Upper lobe of left lung (tissue), 6 donors: Measurements from ENCODE around the gene RPS2. TPM values are rescaled to one million over a fixed set of nuclear protein-coding genes. Genes with fewer than 3 reads are reported as not detected.
A peak's percentile ranks its signal among the peaks of the same experiment; 100 is the strongest.

ENCODE experiments used
- ATAC-seq, 2 donors: fragments of 200-7000 bp; cut with Tn5 transposase; one replicate each; pipeline ENCODE4 v1.9.1; 2022; ENCODE audit warnings: mild to moderate bottlenecking in 2 of 2, moderate library complexity in 2 of 2; ENCODE audit not compliant: low FRiP score in 2 of 2
- DNase-seq, 2 donors: peaks; one replicate each; pipeline ENCODE4 v3.0.0-alpha.2; 2019 to 2020
- H3K27ac ChIP-seq, 4 donors: fragments of 200-600 bp; sonication (generic); one replicate each; pipeline ENCODE4 v1.5.1; 2016 to 2019
- H3K27me3 ChIP-seq, 4 donors: fragments of 200-600 bp; sonication (generic); one replicate each; pipeline ENCODE4 v1.5.1; 2017 to 2019
- H3K36me3 ChIP-seq, 4 donors: fragments of 200-600 bp; sonication (generic); one replicate each; pipeline ENCODE4 v1.5.1; 2016 to 2019
- H3K4me1 ChIP-seq, 4 donors: fragments of 200-600 bp; sonication (generic); one replicate each; pipeline ENCODE4 v1.5.1; 2018 to 2019
- H3K4me3 ChIP-seq, 4 donors: fragments of 200-600 bp; sonication (generic); one replicate each; pipeline ENCODE4 v1.5.1; 2017 to 2019; ENCODE audit warnings: mild to moderate bottlenecking in 2 of 4, moderate library complexity in 1 of 4
- H3K9me3 ChIP-seq, 4 donors: fragments of 200-600 bp; sonication (generic); one replicate each; pipeline ENCODE4 v1.5.1; 2018 to 2019
- CTCF ChIP-seq, 6 experiments: fragments of 450-650 bp in 4 of 6; fragments of 200-600 bp in 2 of 6; sonication (generic) in 2 of 6; IDR thresholded peaks; one replicate each; pipeline ENCODE4 v1.5.1; 2016 to 2019; ENCODE audit warnings: antibody characterized with exemption in 6 of 6
- EP300 ChIP-seq, 4 donors: sonication (generic); formaldehyde crosslinking; IDR thresholded peaks; one replicate each; pipeline ENCODE4 v1.5.1; 2017; ENCODE audit warnings: antibody characterized with exemption in 4 of 4, control low read depth in 2 of 4
- POLR2A ChIP-seq, 4 donors: fragments of 450-650 bp; IDR thresholded peaks; one replicate each; pipeline ENCODE4 v1.5.1; 2016 to 2017; ENCODE audit warnings: antibody characterized with exemption in 4 of 4, mild to moderate bottlenecking in 2 of 4
- POLR2AphosphoS5 ChIP-seq, 2 donors: sonication (generic); formaldehyde crosslinking; IDR thresholded peaks; one replicate each; pipeline ENCODE4 v1.5.1; 2017; ENCODE audit warnings: antibody characterized with exemption in 2 of 2
- WGBS, 2 donors: methylation state at CpG; one replicate each; pipeline ENCODE4 v1.1.5; 2017 to 2018; 5-methylcytosine and 5-hydroxymethylcytosine counted together
- total RNA-seq, 6 donors: library from RNA; depleted of rRNA in 4 of 6; stranded (reverse); fragments of >200 nt in 4 of 6; gene quantifications; one replicate each; pipeline versions ENCODE4 v1.1.0 to v1.2.1, GENCODE V29; 2016 to 2021
- donor health status: DM: no; HTN: no; CAD: no; lungs with moderate emphysema.
- donor health status: DM: no; HTN: yes; CAD: no; lungs with severe emphysema.

RPS2 gene
- total RNA-seq, 6 donors from 2014 or later = 1,128 to 1,943 (median 1,579) TPM

- Histone ChIP-seq H3K4me3 (no peak overlapping the region), H3K4me1 (peaks cover 0 to 2% (median under 1%) of the 10 kb centered on the region in 4 donors), H3K36me3 (no peaks in the 10 kb centered on the region), H3K27ac (no peak overlapping the region), H3K9me3 (no peaks in the 10 kb centered on the region), H3K27me3 (no peaks in the 10 kb centered on the region)
- 91 to 93% methylated on average over 13 to 21 of the region's 22 CpGs for WGBS, 2 donors
- TF ChIP-seq POLR2A (IDR thresholded peaks at IDR 0.05) = no peak
- TF ChIP-seq EP300 (IDR thresholded peaks at IDR 0.05) = no peak
- no peak for TF ChIP-seq POLR2AphosphoS5 (IDR thresholded peaks at IDR 0.05)
- TF ChIP-seq CTCF (IDR thresholded peaks at IDR 0.05) = no peak
- DNase-seq (peak in 1 of 2 donors; percentile 77), ATAC-seq (peak in 1 of 2 donors; percentile 50)
Measured at GRCh38 chr16:1953734-1954133, 10.9 kb downstream of the RPS2 start.

- ATAC-seq (no peak), DNase-seq (no peak)
- Histone ChIP-seq H3K4me3 (no peak overlapping the region), H3K36me3 (no peaks in the 10 kb centered on the region), H3K9me3 (no peaks in the 10 kb centered on the region), H3K27ac (no peak overlapping the region), H3K4me1 (no peaks in the 10 kb centered on the region), H3K27me3 (no peaks in the 10 kb centered on the region)
- 81 to 100% methylated on average over 2 to 19 of the region's 19 CpGs for WGBS, 2 donors
- no peak for TF ChIP-seq POLR2A (IDR thresholded peaks at IDR 0.05)
- TF ChIP-seq EP300 (IDR thresholded peaks at IDR 0.05) = no peak
- no peak for TF ChIP-seq POLR2AphosphoS5 (IDR thresholded peaks at IDR 0.05)
- no peak for TF ChIP-seq CTCF (IDR thresholded peaks at IDR 0.05)
Measured at GRCh38 chr16:1950559-1950958, 14.1 kb downstream of the RPS2 start.

GRCh38 chr16:1950047-1950446 lies 14.6 kb downstream of the RPS2 start:
- no peaks in the 10 kb centered on the region for H3K36me3 ChIP-seq
- no peak overlapping the region for H3K27ac ChIP-seq
- ATAC-seq (no peak), DNase-seq (no peak)
- H3K4me1 ChIP-seq = no peaks in the 10 kb centered on the region
- H3K4me3 ChIP-seq = no peak overlapping the region
- H3K27me3 ChIP-seq = no peaks in the 10 kb centered on the region
- WGBS, 2 donors = 65 to 69% methylated on average over 2 to 7 of the region's 7 CpGs
- no peak for TF ChIP-seq POLR2A (IDR thresholded peaks at IDR 0.05)
- TF ChIP-seq EP300 (IDR thresholded peaks at IDR 0.05) = no peak
- TF ChIP-seq POLR2AphosphoS5 (IDR thresholded peaks at IDR 0.05) = no peak
- no peak for TF ChIP-seq CTCF (IDR thresholded peaks at IDR 0.05)
- no peaks in the 10 kb centered on the region for H3K9me3 ChIP-seq

DNA sequence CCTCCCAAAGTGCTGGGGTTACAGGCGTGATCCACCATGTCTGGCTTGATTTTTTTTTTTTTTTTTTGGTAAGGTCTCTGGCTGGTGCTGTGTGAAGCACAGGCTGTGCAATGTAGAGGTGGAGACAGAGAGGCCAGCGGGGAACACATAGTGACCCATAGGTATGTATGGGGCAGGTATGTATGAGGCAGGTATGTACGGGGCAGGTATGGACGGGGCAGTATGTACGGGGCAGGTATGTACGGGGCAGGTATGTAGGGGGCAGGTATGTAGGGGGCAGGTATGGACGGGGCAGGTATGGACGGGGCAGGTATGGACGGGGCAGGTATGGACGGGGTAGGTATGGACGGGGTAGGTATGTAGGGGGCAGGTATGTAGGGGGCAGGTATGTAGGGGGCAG lies 15.1 kb downstream of the RPS2 start:
- Histone ChIP-seq H3K36me3 (no peaks in the 10 kb centered on the region), H3K4me1 (no peaks in the 10 kb centered on the region), H3K4me3 (no peak overlapping the region), H3K27ac (no peak overlapping the region), H3K9me3 (no peaks in the 10 kb centered on the region), H3K27me3 (no peaks in the 10 kb centered on the region)
- no peak for TF ChIP-seq POLR2A (IDR thresholded peaks at IDR 0.05)
- TF ChIP-seq EP300 (IDR thresholded peaks at IDR 0.05) = no peak
- TF ChIP-seq CTCF (IDR thresholded peaks at IDR 0.05) = no peak
- TF ChIP-seq POLR2AphosphoS5 (IDR thresholded peaks at IDR 0.05) = no peak
- no peak for ATAC-seq
- 89% methylated on average over 10 to 11 of the region's 11 CpGs for WGBS, 2 donors
- no peak for DNase-seq

DNA sequence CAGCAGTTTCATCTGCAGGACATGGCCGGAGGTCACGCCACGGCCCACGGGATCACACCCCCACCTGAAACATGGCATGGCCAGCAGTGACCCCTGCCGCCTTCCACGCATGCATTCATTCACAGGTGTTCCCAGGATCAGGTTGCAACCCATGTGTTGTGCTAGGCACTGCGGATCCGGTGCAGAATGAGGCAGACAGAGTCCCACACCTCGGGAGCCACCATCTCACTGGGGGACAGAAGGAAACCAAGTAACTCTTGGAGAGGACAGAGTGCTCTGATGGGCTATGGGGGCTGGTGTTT lies 17.3 kb downstream of the RPS2 start:
- Histone ChIP-seq H3K36me3 (no peaks in the 10 kb centered on the region), H3K27me3 (no peaks in the 10 kb centered on the region), H3K4me3 (no peak overlapping the region), H3K4me1 (peaks cover 3 to 15% (median 4%) of the 10 kb centered on the region in 4 donors), H3K9me3 (no peaks in the 10 kb centered on the region), H3K27ac (no peak overlapping the region)
- DNase-seq (no peak), ATAC-seq (no peak)
- TF ChIP-seq EP300 (IDR thresholded peaks at IDR 0.05) = no peak
- WGBS, 2 donors = 94% methylated on average over 3 to 9 of the region's 9 CpGs
